Measurements from ENCODE around the gene ASTN2.

Gene ASTN2

DNA sequence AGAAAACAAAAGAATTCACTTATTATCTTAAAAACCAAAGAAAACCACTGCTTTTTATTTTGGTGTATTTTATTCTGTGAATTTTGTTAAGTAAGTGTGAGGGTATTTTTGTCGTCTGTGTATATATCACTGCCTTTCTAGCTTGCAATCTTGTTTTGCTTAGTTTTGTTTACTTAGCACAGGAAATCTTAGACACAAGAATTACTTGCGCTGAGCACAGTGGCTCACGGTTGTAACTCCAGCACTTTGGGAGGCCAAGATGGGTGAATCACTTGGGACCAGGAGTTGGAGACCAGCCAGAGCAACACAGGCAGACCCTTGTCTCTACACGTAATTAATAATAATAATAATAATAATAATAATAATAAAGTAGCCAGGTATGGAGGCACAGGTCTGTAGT, 1030.9 kb downstream of the ASTN2 start:
- H3K4me1 ChIP-seq (ENCODE audit: control insufficient read depth, insufficient read depth, low read length): no peaks in the 10 kb centered on the region
- no peak overlapping the region for H3K9ac ChIP-seq (ENCODE audit: low read length)

DNA sequence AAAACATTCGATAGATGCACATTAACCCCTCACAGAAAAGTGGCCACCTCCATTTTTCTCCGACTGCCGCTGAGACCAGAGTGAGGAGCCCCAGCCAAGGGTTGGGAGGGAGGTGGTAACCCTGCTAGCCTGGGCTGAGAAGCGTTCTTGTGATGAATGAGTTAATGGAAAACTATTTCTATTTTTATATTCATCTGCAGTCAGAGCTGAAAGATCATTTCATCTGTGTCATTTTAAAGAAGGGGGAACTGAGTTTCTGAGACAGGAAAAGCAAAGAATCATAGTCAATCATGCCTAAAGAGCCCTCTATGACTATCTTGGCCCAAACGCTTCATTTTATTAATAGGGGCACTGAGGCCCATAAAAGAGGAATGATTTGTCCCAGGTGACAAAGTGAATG, 1031.7 kb downstream of the ASTN2 start:
- H3K9ac ChIP-seq (ENCODE audit: low read length): no peak overlapping the region
- no peaks in the 10 kb centered on the region for H3K36me3 ChIP-seq (ENCODE audit: control insufficient read depth, insufficient read depth, low read length)
- no peaks in the 10 kb centered on the region for H3K27me3 ChIP-seq (ENCODE audit: control insufficient read depth, insufficient read depth, low read length)
- no peaks in the 10 kb centered on the region for H3K4me1 ChIP-seq (ENCODE audit: control insufficient read depth, insufficient read depth, low read length)
- no peak overlapping the region for H3K27ac ChIP-seq (ENCODE audit: low read depth, low read length)
- H3K4me3 ChIP-seq (ENCODE audit: low read depth, low read length): no peak overlapping the region
- H3K9me3 ChIP-seq (ENCODE audit: control insufficient read depth, insufficient read depth, low read depth, low read length): no peaks in the 10 kb centered on the region

More for the DNA sequence above, 1030.9 kb downstream of the ASTN2 start:
- Histone ChIP-seq H3K27me3 (ENCODE audit: control insufficient read depth, insufficient read depth, low read length) (no peaks in the 10 kb centered on the region), H3K27ac (ENCODE audit: low read depth, low read length) (no peak overlapping the region), H3K4me3 (ENCODE audit: low read depth, low read length) (no peak overlapping the region), H3K9me3 (ENCODE audit: control insufficient read depth, insufficient read depth, low read depth, low read length) (no peaks in the 10 kb centered on the region), H3K36me3 (ENCODE audit: control insufficient read depth, insufficient read depth, low read length) (no peaks in the 10 kb centered on the region)

DNA sequence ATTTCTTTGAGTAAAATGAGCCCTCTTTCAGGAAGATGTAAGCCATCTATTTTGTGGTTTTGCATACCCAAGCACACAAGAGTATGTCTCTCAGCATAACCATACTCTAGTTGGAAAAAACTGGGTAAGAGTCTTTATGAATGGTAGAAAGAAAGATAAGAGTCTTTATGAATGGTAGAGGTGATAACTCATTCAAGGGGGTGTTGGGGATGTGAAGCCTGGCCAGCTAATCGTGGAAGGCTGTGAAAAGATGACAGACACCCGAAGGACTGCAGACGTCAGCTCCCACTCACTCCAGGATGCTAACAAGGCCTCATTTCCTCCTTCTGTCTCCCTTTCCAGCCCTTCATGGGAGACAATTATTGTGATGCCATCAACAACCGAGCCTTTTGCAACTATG, 1032.8 kb downstream of the ASTN2 start:
- Histone ChIP-seq H3K9ac (ENCODE audit: low read length) (no peak overlapping the region), H3K9me3 (ENCODE audit: control insufficient read depth, insufficient read depth, low read depth, low read length) (no peaks in the 10 kb centered on the region), H3K4me1 (ENCODE audit: control insufficient read depth, insufficient read depth, low read length) (peaks cover 3% of the 10 kb centered on the region; the same call in 1 of the 2 replicates), H3K4me3 (ENCODE audit: low read depth, low read length) (no peak overlapping the region), H3K27me3 (ENCODE audit: control insufficient read depth, insufficient read depth, low read length) (no peaks in the 10 kb centered on the region), H3K36me3 (ENCODE audit: control insufficient read depth, insufficient read depth, low read length) (no peaks in the 10 kb centered on the region), H3K27ac (ENCODE audit: low read depth, low read length) (no peak overlapping the region)

DNA sequence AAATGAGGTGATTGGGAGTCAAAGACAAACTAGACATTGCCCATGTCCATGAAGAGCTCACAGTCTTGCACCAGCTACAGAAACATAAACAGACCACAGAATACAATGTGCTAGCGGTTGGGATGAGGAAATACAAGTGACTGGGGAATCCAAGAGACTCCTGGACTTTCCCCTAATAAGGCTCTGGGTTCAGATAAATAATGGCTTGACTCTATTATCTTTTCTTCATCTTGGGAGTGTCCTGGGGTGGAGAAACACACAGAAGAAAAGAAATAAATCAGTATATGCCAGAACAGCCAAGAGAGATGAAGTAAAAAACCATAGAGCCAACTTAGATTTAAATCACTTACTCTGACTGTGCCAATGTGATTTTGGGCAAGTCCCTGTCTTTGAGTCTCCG, 1033.5 kb downstream of the ASTN2 start:
- Histone ChIP-seq H3K27me3 (ENCODE audit: control insufficient read depth, insufficient read depth, low read length) (no peaks in the 10 kb centered on the region), H3K4me1 (ENCODE audit: control insufficient read depth, insufficient read depth, low read length) (peaks cover 3% of the 10 kb centered on the region; the same call in 1 of the 2 replicates), H3K4me3 (ENCODE audit: low read depth, low read length) (no peak overlapping the region), H3K9me3 (ENCODE audit: control insufficient read depth, insufficient read depth, low read depth, low read length) (no peaks in the 10 kb centered on the region), H3K36me3 (ENCODE audit: control insufficient read depth, insufficient read depth, low read length) (no peaks in the 10 kb centered on the region), H3K27ac (ENCODE audit: low read depth, low read length) (no peak overlapping the region), H3K9ac (ENCODE audit: low read length) (no peak overlapping the region)

DNA sequence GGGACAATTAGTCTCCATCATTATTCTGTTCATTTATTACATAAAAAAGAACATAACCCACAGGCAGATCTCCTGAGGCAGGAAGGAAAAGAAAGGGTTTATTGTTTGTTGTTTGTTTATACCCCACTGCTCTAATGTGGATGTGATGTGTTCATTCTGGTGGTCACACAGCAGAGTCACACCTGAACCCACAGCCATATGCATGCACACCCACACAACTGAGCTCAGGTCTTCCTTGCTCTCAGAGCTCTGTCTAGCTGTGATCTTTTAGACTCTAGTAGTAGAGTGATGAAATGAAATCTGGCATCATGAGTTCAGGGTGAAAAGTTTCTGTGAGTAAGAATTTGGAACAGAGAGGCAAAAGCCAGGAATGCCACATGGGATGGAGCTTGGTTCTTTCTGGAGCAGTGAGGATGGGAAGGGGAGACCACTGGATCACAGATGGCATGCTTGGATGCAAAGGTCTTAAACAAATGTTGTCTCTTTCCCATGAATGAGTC, 1034.3 kb downstream of the ASTN2 start:
- H3K4me1 ChIP-seq (ENCODE audit: control insufficient read depth, insufficient read depth, low read length): peaks cover 3% of the 10 kb centered on the region; the same call in 1 of the 2 replicates
- no peak overlapping the region for H3K9ac ChIP-seq (ENCODE audit: low read length)
- H3K36me3 ChIP-seq (ENCODE audit: control insufficient read depth, insufficient read depth, low read length): no peaks in the 10 kb centered on the region
- no peak overlapping the region for H3K4me3 ChIP-seq (ENCODE audit: low read depth, low read length)
- H3K27me3 ChIP-seq (ENCODE audit: control insufficient read depth, insufficient read depth, low read length): no peaks in the 10 kb centered on the region
- no peak overlapping the region for H3K27ac ChIP-seq (ENCODE audit: low read depth, low read length)
- H3K9me3 ChIP-seq (ENCODE audit: control insufficient read depth, insufficient read depth, low read depth, low read length): no peaks in the 10 kb centered on the region

DNA sequence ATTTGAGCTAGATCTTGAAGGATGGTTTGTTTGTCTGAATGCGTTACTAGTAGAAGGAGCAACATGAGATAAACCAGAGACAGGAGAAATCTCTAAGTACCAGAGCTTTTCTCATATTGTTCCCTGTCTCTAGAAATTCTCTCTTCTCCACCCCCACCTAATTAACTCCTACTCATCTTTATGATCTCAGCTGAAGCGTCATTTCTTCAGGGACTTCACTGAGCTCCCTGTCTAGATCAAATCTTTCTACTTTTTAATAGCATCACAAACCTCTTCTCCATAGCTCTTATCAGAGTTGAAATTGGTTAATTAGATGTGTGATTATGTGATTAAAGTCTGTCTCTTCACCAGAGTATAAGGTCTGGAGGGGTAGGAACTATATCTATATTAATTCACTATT, 1035.0 kb downstream of the ASTN2 start:
- H3K9me3 ChIP-seq (ENCODE audit: control insufficient read depth, insufficient read depth, low read depth, low read length): no peaks in the 10 kb centered on the region
- no peak overlapping the region for H3K9ac ChIP-seq (ENCODE audit: low read length)
- H3K4me3 ChIP-seq (ENCODE audit: low read depth, low read length): no peak overlapping the region
- no peak overlapping the region for H3K27ac ChIP-seq (ENCODE audit: low read depth, low read length)
- H3K36me3 ChIP-seq (ENCODE audit: control insufficient read depth, insufficient read depth, low read length): no peaks in the 10 kb centered on the region
- peaks cover 3% of the 10 kb centered on the region; the same call in 1 of the 2 replicates for H3K4me1 ChIP-seq (ENCODE audit: control insufficient read depth, insufficient read depth, low read length)
- H3K27me3 ChIP-seq (ENCODE audit: control insufficient read depth, insufficient read depth, low read length): no peaks in the 10 kb centered on the region

DNA sequence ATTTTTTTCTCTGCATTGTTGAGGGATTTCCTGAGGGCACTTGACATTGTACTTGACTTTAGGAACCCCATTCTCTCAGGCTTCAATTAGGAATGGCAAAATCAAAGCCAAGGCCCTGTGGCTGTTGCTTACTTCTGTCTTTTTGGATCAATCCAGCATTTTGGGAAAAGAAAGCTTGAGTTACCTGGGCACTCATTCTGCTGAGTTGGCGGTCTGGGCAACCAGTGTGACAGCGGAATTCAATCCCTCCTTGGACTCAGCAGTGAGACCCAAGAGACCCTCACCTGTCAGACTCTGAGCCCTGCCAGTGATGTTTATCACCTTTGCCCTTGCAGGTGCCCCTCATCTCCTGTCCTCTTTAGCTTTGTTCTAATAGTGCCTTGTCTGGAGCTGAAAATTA, 1036.0 kb downstream of the ASTN2 start:
- Histone ChIP-seq H3K27ac (ENCODE audit: low read depth, low read length) (no peak overlapping the region), H3K36me3 (ENCODE audit: control insufficient read depth, insufficient read depth, low read length) (no peaks in the 10 kb centered on the region), H3K4me3 (ENCODE audit: low read depth, low read length) (no peak overlapping the region), H3K4me1 (ENCODE audit: control insufficient read depth, insufficient read depth, low read length) (peaks cover 3% of the 10 kb centered on the region; the same call in 1 of the 2 replicates), H3K9ac (ENCODE audit: low read length) (no peak overlapping the region), H3K27me3 (ENCODE audit: control insufficient read depth, insufficient read depth, low read length) (no peaks in the 10 kb centered on the region), H3K9me3 (ENCODE audit: control insufficient read depth, insufficient read depth, low read depth, low read length) (no peaks in the 10 kb centered on the region)

DNA sequence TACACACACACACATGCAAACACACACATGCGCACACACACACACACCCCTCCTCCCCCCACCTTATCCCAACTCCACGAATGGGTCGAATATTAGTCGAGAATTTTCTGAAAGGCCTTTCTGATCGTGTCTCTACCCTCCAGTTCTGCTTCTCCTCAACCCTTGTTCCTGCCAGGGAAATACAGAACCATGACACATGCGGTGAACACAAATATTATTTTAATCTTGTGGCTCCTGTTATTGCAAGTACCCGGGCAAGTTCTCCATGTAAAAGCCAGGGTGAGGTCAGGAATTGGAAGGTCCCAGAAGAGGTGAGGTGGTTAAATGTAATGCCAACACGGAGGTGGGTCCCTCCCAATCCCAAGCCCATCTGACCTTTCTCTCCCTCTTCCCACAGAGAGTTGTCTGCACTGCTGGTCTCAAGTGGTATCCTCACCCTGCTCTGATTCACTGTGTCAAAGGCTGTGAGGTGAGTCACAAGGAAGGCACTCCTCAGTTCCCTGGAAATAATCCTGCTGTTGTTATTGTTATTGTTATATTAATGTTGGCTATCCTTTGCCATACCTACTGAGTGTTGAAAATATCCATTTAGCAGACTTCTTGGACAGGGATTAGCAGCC, 1037.6 kb downstream of the ASTN2 start:
- no peaks in the 10 kb centered on the region for H3K27me3 ChIP-seq (ENCODE audit: control insufficient read depth, insufficient read depth, low read length)
- no peak overlapping the region for H3K4me3 ChIP-seq (ENCODE audit: low read depth, low read length)
- peaks cover 3% of the 10 kb centered on the region; the same call in 1 of the 2 replicates for H3K4me1 ChIP-seq (ENCODE audit: control insufficient read depth, insufficient read depth, low read length)
- H3K9me3 ChIP-seq (ENCODE audit: control insufficient read depth, insufficient read depth, low read depth, low read length): no peaks in the 10 kb centered on the region
- H3K27ac ChIP-seq (ENCODE audit: low read depth, low read length): no peak overlapping the region
- H3K9ac ChIP-seq (ENCODE audit: low read length): no peak overlapping the region
- no peaks in the 10 kb centered on the region for H3K36me3 ChIP-seq (ENCODE audit: control insufficient read depth, insufficient read depth, low read length)

All from HUES6 (cell line).